Kidney capillary endothelial cell (primary cell): ENCODE measurements around the gene OSBPL10.
"Not testable (repeated sequence)": the region's sequence is repeated elsewhere in the genome, so short reads cannot be mapped to it uniquely, and the experiment has no call there.

Experiments
- DNase-seq: peaks from one replicate; pipeline ENCODE4 v3.0.0-alpha.2; 2018; ENCODE audit warnings: low spot score

OSBPL10 gene

GRCh38 chr3:31804251-31805051 is 176.6 kb downstream of the OSBPL10 start:
- DNase-seq: no peak

GRCh38 chr3:31802981-31803740 is 177.9 kb downstream of the OSBPL10 start:
- no peak for DNase-seq

GRCh38 chr3:31800436-31800835 is 180.6 kb downstream of the OSBPL10 start:
- DNase-seq: no peak

GRCh38 chr3:31798840-31799239 is 182.2 kb downstream of the OSBPL10 start:
- DNase-seq: no peak

- DNase-seq: no peak
These were observed 187.2 kb downstream of the OSBPL10 start for GRCh38 chr3:31793821-31794220.

GRCh38 chr3:31791090-31791430 is 190.0 kb downstream of the OSBPL10 start:
- DNase-seq: no peak

GRCh38 chr3:31790193-31791089 is 190.6 kb downstream of the OSBPL10 start:
- no peak for DNase-seq

DNA sequence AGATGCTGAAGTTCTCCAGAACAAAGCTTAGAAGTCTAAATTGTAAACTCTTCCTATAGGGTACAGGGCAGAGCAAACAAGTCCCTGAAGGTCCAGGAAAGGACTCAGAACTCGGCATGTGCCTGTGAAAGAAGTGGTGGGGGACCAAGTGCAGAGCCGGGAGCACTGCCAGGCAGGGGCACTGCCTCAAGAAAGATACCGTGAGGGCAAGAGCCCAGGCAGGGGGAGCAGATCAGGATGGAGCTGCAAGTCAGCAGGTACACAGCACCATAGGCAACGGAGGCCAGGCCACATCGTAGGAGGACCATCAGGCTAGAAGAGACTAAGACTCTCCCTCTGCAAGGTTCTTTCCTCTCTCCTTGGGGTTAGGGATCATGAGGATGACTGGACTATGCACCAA is 191.6 kb downstream of the OSBPL10 start:
- DNase-seq: no peak

DNA sequence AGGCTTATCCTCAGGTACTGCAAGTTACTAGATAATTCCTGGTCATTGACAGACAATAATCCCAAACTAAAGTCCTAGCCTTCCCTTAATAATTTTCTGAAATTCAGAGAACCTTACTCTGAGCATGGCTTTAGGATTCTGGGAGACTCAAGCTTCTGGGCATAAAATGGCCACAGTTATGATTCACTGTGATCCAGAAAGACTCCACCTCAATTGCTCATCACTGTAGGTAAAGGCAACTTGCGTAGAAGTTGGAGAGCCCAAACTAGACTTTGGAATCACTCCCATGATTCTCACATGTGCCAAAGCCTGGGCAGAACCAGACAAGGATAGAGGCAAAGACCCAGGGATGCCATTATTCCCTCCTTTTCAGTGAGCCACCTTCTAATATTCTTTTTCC is 195.3 kb downstream of the OSBPL10 start:
- DNase-seq: no peak

DNA sequence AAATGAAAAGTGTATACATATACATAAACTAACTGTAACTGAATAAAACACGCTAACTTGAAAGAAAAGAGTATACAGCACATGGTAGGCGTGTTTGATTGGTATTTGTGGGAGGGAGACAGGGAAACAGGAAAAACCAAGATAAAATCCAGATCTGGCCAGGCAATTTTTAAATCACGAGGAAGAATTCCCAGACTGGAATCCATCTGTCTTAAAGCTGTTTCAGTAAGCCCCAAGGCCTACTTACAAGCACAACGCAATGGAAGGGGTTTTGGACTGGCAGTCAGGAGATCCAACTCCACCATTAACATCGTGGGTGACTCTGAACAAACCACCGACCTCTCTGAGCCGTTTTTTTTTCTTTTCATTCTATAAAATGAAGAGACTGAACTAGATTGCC is 195.8 kb downstream of the OSBPL10 start:
- no peak for DNase-seq

- not testable (repeated sequence) for DNase-seq
These were observed 197.2 kb downstream of the OSBPL10 start for GRCh38 chr3:31783851-31784250.

GRCh38 chr3:31782306-31782705 is 198.8 kb downstream of the OSBPL10 start:
- DNase-seq: not testable (repeated sequence)

DNA sequence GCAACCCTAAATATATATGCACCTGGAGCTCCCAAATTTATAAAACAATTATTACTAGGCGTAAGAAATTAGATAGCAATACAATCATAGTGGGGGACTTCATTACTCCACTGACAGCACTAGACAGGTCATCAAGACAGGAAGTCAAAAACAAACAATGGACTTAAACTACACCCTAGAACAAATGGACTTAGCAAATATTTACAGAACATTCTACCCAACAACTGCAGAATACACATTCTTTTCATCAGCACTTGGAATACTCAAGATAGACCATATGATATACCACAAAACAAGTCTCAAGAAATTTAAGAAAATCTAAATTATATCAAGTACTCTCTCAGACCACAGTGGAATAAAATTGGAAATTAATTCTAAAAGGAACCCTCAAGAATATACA is 201.5 kb downstream of the OSBPL10 start:
- no peak for DNase-seq

GRCh38 chr3:31777887-31778286 is 203.2 kb downstream of the OSBPL10 start:
- no peak for DNase-seq

DNA sequence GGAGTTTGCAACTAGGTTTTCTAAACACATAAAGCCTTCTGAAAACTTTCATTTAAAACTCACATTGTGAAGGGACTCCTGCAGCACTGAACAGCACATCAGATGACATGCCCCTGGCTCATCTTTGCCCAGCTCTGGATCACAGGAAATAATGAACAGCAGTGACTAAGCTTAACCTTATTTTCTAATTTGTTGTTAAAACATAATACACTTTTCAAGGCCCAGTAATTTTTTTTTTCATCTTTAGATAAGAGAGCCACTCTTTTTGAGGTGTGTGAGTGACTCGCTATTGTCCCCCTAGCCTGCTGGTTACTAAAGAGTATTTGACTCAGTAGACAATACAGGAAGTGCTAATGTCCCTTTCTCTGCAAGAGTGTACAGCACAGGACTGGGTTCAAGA is 204.0 kb downstream of the OSBPL10 start:
- peak; percentile 36 for DNase-seq

DNA sequence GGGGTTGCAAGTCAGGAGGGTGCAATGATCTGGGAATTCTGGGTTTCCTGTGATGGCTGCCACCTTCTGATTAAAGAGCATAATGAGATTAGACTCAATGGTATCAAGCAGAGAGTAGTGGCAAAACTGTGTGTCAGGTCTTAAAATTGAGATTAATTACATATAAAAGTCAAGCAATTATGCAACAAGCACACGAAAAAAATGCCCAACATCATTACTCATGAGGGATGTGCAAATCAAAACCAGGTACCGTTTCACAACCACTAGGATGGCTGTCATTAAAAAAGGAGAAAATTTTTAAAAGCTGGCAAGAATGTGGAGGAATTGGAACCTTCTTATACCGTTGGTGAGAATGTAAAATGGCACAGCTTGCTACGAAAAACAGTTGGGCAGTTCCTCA is 205.0 kb downstream of the OSBPL10 start:
- DNase-seq: no peak

DNA sequence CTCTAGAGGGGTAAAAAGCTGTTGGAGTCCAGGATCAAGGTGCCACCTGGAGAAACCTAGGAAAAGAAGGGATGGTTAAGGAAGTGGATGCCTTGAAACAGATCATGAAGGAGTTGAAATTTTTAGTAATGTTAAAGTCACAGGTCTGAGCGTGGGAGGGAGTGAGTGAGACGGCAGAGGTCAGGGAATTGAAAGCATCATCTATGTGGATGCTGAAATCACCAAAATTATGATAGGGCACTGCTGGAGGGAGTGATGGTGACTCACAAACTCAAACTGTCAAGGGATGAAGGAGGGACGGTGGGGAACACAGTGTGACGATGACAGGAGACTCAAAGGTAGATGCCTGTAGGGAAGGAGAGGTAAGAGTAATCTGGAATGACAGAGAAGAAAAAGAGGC is 205.7 kb downstream of the OSBPL10 start:
- no peak for DNase-seq

- DNase-seq: no peak
These were observed 208.1 kb downstream of the OSBPL10 start for GRCh38 chr3:31772758-31773473.

DNA sequence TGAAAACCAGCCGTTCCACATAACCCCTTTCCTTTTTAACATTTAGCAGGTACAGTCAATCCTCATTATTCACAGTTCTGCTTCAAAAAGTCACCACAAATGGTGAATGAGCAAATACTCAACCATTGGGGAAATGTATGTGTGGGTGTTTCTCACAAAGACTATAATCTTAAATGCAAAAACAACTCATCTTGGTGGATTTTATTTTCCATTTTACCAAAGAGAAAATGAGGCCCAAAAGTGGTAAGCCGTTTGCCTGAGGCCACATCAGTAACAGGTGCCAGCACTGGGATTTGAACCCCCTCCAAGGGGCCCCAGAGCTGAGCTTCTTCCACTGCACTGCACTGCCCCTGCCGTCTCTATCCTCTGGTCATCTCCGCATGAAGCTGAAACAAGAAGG is 208.8 kb downstream of the OSBPL10 start:
- no peak for DNase-seq

GRCh38 chr3:31770822-31771326 is 210.2 kb downstream of the OSBPL10 start:
- no peak for DNase-seq

DNA sequence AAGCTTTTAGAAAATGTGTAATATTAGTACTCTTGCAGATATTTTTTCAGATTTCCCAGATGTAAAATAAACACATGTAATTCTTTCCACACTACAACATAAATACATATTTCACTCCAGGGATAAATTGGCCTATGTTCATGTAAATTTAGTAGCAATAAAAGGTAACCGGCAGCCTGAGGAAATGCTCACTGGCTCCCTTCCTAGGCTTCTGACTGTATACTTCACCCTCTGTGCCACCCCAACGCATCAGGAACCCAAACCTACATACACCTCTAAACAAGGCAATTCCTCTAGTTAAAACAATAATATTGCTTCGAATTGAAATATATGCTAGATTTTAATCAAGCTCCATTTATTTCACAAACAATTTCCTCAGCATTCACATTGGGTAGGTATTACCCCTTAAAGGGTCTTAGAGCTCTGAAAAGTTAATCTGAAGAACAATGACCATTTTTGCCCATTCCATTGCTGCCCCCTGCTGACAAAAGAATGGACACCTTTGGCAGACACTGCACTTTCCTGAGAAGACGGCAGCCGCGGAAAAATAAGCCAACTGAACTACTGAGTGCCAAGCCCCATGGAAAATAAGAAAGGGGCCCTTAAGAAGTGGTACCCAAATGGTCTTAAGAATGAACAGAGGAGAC is 212.5 kb downstream of the OSBPL10 start:
- DNase-seq: peak; percentile 33
